Measurements from ENCODE around the gene SLC34A3.
"Not testable (repeated sequence)": the region's sequence is repeated elsewhere in the genome, so short reads cannot be mapped to it uniquely, and the experiment has no call there.

DNA sequence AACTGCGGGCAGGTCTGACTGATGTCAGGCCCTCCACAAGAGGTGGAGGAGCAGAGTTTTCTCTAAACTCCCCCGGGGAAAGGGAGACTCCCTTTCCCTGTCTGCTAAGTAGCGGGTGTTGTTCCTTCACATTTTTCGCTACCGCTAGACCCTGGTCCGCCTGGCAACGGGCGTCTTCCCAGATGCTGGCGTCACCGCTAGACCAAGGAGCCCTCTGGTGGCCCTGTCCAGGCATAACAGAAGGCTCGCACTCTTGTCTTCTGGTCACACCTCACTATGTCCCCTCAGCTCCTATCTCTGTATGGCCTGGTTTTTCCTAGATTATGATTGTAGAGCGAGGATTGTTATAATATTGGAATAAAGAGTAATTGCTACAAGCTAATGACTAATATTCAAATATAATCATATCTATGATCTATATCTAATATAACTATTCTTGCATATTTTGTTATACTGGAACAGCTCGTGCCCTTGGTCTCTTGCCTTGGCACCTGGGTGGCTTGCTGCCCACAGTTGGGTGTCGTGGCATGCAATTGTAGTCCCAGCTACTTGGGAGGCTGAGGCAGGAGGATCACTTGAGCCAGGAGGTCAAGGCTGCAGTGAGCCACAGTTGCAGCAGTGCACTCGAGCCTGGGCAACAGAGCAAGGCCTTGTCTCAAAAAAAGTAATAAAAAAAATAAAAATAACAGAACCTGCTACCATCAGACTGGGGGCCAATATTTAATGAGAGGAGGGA, 31.6 kb downstream of the SLC34A3 start:
- TF ChIP-seq, protein P1, sequence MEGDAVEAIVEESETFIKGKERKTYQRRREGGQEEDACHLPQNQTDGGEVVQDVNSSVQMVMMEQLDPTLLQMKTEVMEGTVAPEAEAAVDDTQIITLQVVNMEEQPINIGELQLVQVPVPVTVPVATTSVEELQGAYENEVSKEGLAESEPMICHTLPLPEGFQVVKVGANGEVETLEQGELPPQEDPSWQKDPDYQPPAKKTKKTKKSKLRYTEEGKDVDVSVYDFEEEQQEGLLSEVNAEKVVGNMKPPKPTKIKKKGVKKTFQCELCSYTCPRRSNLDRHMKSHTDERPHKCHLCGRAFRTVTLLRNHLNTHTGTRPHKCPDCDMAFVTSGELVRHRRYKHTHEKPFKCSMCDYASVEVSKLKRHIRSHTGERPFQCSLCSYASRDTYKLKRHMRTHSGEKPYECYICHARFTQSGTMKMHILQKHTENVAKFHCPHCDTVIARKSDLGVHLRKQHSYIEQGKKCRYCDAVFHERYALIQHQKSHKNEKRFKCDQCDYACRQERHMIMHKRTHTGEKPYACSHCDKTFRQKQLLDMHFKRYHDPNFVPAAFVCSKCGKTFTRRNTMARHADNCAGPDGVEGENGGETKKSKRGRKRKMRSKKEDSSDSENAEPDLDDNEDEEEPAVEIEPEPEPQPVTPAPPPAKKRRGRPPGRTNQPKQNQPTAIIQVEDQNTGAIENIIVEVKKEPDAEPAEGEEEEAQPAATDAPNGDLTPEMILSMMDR (IDR thresholded peaks at IDR 0.05), result peak in 1 of 3 donors; percentile 18
- not testable (repeated sequence) for TF ChIP-seq POLR2A, EP300 (IDR thresholded peaks at IDR 0.05)

Measured in ovary (tissue), 3 donors.